ENCODE data around the gene HMCN2.

- TF ChIP-seq CTCF (IDR thresholded peaks at IDR 0.05; ENCODE audit: low read depth, low read length) (no peak), EZH2phosphoT487 (IDR thresholded peaks at IDR 0.05; ENCODE audit: low read depth) (no peak)
Measured at GRCh38 chr9:130429381-130429780, 163.8 kb downstream of the HMCN2 start.

Measured in OCI-LY3 (cell line).